ENCODE results near the gene GIMAP6.
"Not testable (repeated sequence)": the region's sequence is repeated elsewhere in the genome, so short reads cannot be mapped to it uniquely, and the experiment has no call there.

GIMAP6 gene

GRCh38 chr7:150631866-150632864 lies at the start of gene GIMAP6:
Gene GIMAP6 (minus strand): TSS chr7:150632385. CDS start chr7:150630142, 2,243 bp downstream.
- H3K36me3 ChIP-seq (replicated peaks; ENCODE audit: insufficient read depth, low read length), result no peaks in the 10 kb centered on the region
- H3K27ac ChIP-seq (ENCODE audit: low read length), result no peak within 1 kb of the TSS
- H3K4me1 ChIP-seq (ENCODE audit: low read length), result no peaks in the 10 kb centered on the region
- no peak within 1 kb of the TSS for H3K4me2 ChIP-seq (ENCODE audit: low read depth, low read length)
- no peak within 1 kb of the TSS for H2AFZ ChIP-seq (ENCODE audit: low read length)
- no peak for TF ChIP-seq EZH2 (optimal IDR thresholded peaks at IDR 0.05; ENCODE audit: low read depth, low read length)
- no peak for TF ChIP-seq EZH2phosphoT487 (IDR thresholded peaks at IDR 0.05; ENCODE audit: low read length)
- TF ChIP-seq, protein P1, sequence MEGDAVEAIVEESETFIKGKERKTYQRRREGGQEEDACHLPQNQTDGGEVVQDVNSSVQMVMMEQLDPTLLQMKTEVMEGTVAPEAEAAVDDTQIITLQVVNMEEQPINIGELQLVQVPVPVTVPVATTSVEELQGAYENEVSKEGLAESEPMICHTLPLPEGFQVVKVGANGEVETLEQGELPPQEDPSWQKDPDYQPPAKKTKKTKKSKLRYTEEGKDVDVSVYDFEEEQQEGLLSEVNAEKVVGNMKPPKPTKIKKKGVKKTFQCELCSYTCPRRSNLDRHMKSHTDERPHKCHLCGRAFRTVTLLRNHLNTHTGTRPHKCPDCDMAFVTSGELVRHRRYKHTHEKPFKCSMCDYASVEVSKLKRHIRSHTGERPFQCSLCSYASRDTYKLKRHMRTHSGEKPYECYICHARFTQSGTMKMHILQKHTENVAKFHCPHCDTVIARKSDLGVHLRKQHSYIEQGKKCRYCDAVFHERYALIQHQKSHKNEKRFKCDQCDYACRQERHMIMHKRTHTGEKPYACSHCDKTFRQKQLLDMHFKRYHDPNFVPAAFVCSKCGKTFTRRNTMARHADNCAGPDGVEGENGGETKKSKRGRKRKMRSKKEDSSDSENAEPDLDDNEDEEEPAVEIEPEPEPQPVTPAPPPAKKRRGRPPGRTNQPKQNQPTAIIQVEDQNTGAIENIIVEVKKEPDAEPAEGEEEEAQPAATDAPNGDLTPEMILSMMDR (IDR thresholded peaks at IDR 0.05; ENCODE audit: low read length), result no peak
- H3K9ac ChIP-seq (ENCODE audit: low read length), result no peak within 1 kb of the TSS
- no peaks in the 10 kb centered on the region for H3K27me3 ChIP-seq (replicated peaks; ENCODE audit: insufficient read depth, low read length)
- DNase-seq, result no peak
- no peak within 1 kb of the TSS for H3K4me3 ChIP-seq (ENCODE audit: low read length)
- no peaks in the 10 kb centered on the region for H3K9me3 ChIP-seq (replicated peaks; ENCODE audit: insufficient read depth, low read length)
- no peaks in the 10 kb centered on the region for H4K20me1 ChIP-seq (ENCODE audit: insufficient read depth, low read length)
- H3K79me2 ChIP-seq (ENCODE audit: low read length), result no peaks in the 10 kb centered on the region
- no peaks in the 10 kb centered on the region for H3F3A ChIP-seq (ENCODE audit: insufficient read depth, low read length)
- H3K9me2 ChIP-seq (replicated peaks; ENCODE audit: insufficient read depth, low read length), result no peaks in the 10 kb centered on the region

GRCh38 chr7:150680364-150680763 lies 48.2 kb upstream of the GIMAP6 start:
- H3K27ac ChIP-seq (ENCODE audit: low read length); H3K9me2 ChIP-seq (replicated peaks; ENCODE audit: insufficient read depth, low read length); DNase-seq; H3K4me3 ChIP-seq (ENCODE audit: low read length); H3K27me3 ChIP-seq (replicated peaks; ENCODE audit: insufficient read depth, low read length); H3F3A ChIP-seq (ENCODE audit: insufficient read depth, low read length); H3K4me2 ChIP-seq (ENCODE audit: low read depth, low read length); H3K79me2 ChIP-seq (ENCODE audit: low read length); H3K9me3 ChIP-seq (replicated peaks; ENCODE audit: insufficient read depth, low read length); H3K36me3 ChIP-seq (replicated peaks; ENCODE audit: insufficient read depth, low read length); H2AFZ ChIP-seq (ENCODE audit: low read length); H4K20me1 ChIP-seq (ENCODE audit: insufficient read depth, low read length); H3K9ac ChIP-seq (ENCODE audit: low read length): not testable (repeated sequence)
- peaks cover 11% of the 10 kb centered on the region for H3K4me1 ChIP-seq (ENCODE audit: low read length)

- H3K9me2 ChIP-seq (replicated peaks; ENCODE audit: insufficient read depth, low read length); H3K36me3 ChIP-seq (replicated peaks; ENCODE audit: insufficient read depth, low read length); DNase-seq; H3K79me2 ChIP-seq (ENCODE audit: low read length); H3K9me3 ChIP-seq (replicated peaks; ENCODE audit: insufficient read depth, low read length); H3K27ac ChIP-seq (ENCODE audit: low read length); H3K4me1 ChIP-seq (ENCODE audit: low read length); H2AFZ ChIP-seq (ENCODE audit: low read length); H3K9ac ChIP-seq (ENCODE audit: low read length); H4K20me1 ChIP-seq (ENCODE audit: insufficient read depth, low read length); H3K4me2 ChIP-seq (ENCODE audit: low read depth, low read length); H3K4me3 ChIP-seq (ENCODE audit: low read length); H3F3A ChIP-seq (ENCODE audit: insufficient read depth, low read length): not testable (repeated sequence)
- peaks cover 13% of the 10 kb centered on the region for H3K27me3 ChIP-seq (replicated peaks; ENCODE audit: insufficient read depth, low read length)
These were observed 46.4 kb upstream of the GIMAP6 start for GRCh38 chr7:150678601-150679000.

DNA sequence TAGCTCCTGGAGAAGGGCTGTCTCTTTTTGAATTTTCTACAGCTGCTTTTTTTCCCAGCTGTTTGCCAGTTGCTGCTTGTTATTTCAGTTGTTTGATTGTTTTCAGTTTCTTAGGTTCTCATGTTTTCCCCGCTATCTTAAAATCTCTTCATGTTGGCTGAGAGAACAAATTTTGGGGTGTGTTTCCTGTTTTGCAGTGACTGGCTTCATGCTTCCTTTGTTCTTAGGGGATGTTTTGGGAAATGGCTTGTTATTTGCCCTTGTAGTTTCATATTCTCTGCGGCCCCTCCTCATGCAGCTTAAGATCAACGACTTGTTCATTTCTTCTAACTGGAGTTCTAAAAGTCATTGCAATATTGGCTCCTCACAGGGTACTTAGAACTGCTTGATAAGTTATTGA lies 44.7 kb upstream of the GIMAP6 start:
- not testable (repeated sequence) for H3K4me2 ChIP-seq (ENCODE audit: low read depth, low read length); H4K20me1 ChIP-seq (ENCODE audit: insufficient read depth, low read length); H3K9ac ChIP-seq (ENCODE audit: low read length); H2AFZ ChIP-seq (ENCODE audit: low read length); H3K79me2 ChIP-seq (ENCODE audit: low read length); H3K27ac ChIP-seq (ENCODE audit: low read length); DNase-seq; H3K9me2 ChIP-seq (replicated peaks; ENCODE audit: insufficient read depth, low read length); H3K4me1 ChIP-seq (ENCODE audit: low read length); H3K36me3 ChIP-seq (replicated peaks; ENCODE audit: insufficient read depth, low read length); H3K9me3 ChIP-seq (replicated peaks; ENCODE audit: insufficient read depth, low read length); H3F3A ChIP-seq (ENCODE audit: insufficient read depth, low read length); H3K4me3 ChIP-seq (ENCODE audit: low read length)
- H3K27me3 ChIP-seq (replicated peaks; ENCODE audit: insufficient read depth, low read length), result peaks cover 13% of the 10 kb centered on the region

DNA sequence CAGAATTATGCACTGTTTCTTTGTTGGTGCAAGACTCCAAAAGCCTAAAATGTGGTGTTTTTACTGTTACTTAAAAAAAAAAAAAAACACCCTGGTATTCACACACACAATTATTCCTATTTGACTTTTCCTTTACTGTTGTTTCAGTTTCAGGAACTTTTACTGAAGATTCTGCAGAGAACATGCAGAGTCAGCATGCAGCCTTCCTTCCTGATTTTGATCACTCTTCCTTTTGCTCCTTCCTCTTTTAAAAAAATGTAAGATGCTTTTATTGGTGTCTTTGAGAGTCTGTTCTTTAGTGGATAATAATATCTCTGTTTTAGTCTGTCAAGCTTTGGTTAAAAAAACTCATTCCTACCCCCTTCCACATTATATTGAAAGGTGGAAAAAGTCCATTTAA lies 44.1 kb upstream of the GIMAP6 start:
- H3K4me1 ChIP-seq (ENCODE audit: low read length); H3K4me2 ChIP-seq (ENCODE audit: low read depth, low read length); H3K9ac ChIP-seq (ENCODE audit: low read length); H3K9me2 ChIP-seq (replicated peaks; ENCODE audit: insufficient read depth, low read length); H3K4me3 ChIP-seq (ENCODE audit: low read length); H3K36me3 ChIP-seq (replicated peaks; ENCODE audit: insufficient read depth, low read length); H3K79me2 ChIP-seq (ENCODE audit: low read length); H3F3A ChIP-seq (ENCODE audit: insufficient read depth, low read length); H3K9me3 ChIP-seq (replicated peaks; ENCODE audit: insufficient read depth, low read length); H3K27ac ChIP-seq (ENCODE audit: low read length); H2AFZ ChIP-seq (ENCODE audit: low read length); H4K20me1 ChIP-seq (ENCODE audit: insufficient read depth, low read length): not testable (repeated sequence)
- peak; percentile 34 for DNase-seq
- H3K27me3 ChIP-seq (replicated peaks; ENCODE audit: insufficient read depth, low read length), result peaks cover 13% of the 10 kb centered on the region

Data from MM.1S (cell line).